SW 1271 (cell line): ENCODE data around the gene MOCOS.

Experiments used
- DNase-seq, 2 experiments: peaks; one replicate each; lab custom pipeline; 2025; lab: John Stamatoyannopoulos, UW

MOCOS gene

GRCh38 chr18:36273347-36273746, 86.0 kb downstream of the MOCOS start:
- no peak for DNase-seq

- DNase-seq = no peak
These were observed 86.9 kb downstream of the MOCOS start for GRCh38 chr18:36274083-36274715.

GRCh38 chr18:36275561-36275960, 88.3 kb downstream of the MOCOS start:
- no peak for DNase-seq

GRCh38 chr18:36279001-36279400, 91.7 kb downstream of the MOCOS start:
- no peak for DNase-seq

GRCh38 chr18:36281936-36282335, 94.6 kb downstream of the MOCOS start:
- DNase-seq = no peak

- DNase-seq = no peak
These were observed 96.2 kb downstream of the MOCOS start for GRCh38 chr18:36283448-36283847.

GRCh38 chr18:36284268-36284667, 97.0 kb downstream of the MOCOS start:
- DNase-seq = no peak

GRCh38 chr18:36284671-36285295, 97.5 kb downstream of the MOCOS start:
- peak in 1 of 2 experiments; percentile 61 for DNase-seq

- DNase-seq = no peak
These were observed 100.4 kb downstream of the MOCOS start for GRCh38 chr18:36287653-36288052.

GRCh38 chr18:36288689-36289088, 101.4 kb downstream of the MOCOS start:
- DNase-seq = no peak

GRCh38 chr18:36294031-36294430, 106.7 kb downstream of the MOCOS start:
- no peak for DNase-seq

- DNase-seq = no peak
These were observed 107.9 kb downstream of the MOCOS start for GRCh38 chr18:36295214-36295613.

- peak in 1 of 2 experiments; percentile 43 for DNase-seq
These were observed 108.6 kb downstream of the MOCOS start for GRCh38 chr18:36295880-36296301.

- peak; percentile 44 to 88 for DNase-seq
These were observed 109.5 kb downstream of the MOCOS start for GRCh38 chr18:36296650-36297416.

GRCh38 chr18:36297417-36298125, 110.3 kb downstream of the MOCOS start, which contains the start of gene FHOD3:
FHOD3 (plus strand) TSS chr18:36297713; CDS start chr18:36297836, 123 bp downstream.
- DNase-seq = peak in 1 of 2 experiments; percentile 46

GRCh38 chr18:36298126-36298741, 110.9 kb downstream of the MOCOS start:
- DNase-seq = no peak

GRCh38 chr18:36299015-36299414, 111.7 kb downstream of the MOCOS start:
- no peak for DNase-seq

GRCh38 chr18:36300211-36300610, 112.9 kb downstream of the MOCOS start:
- no peak for DNase-seq

GRCh38 chr18:36301884-36302283, 114.6 kb downstream of the MOCOS start:
- DNase-seq = no peak

GRCh38 chr18:36302676-36303075, 115.4 kb downstream of the MOCOS start:
- no peak for DNase-seq

- DNase-seq = no peak
These were observed 116.0 kb downstream of the MOCOS start for GRCh38 chr18:36303211-36303844.
